Activated T-helper 2 cell treated with anti-CD3 and anti-CD28 coated beads, Interferon-gamma antibody, Interleukin-2, Interleukin-4, amounts not matched to agents 10 μg/mL and 5 μg/mL and 100 μg/mL, durations not matched to agents 14 hours and 24 hours and 36 hours (primary cell): Measurements from ENCODE around the gene AUTS2. TPM values are rescaled to one million over a fixed set of nuclear protein-coding genes. Genes with fewer than 3 reads are reported as not detected.

Source experiments
- DNase-seq: peaks from one replicate; pipeline ENCODE4 v3.0.0; 2021; ENCODE audit warnings: low spot score
- H3K27ac Mint-ChIP-seq: one replicate; pipeline ENCODE4 v1.8.0; 2021; ENCODE audit warnings: mixed read lengths
- H3K27me3 Mint-ChIP-seq: one replicate; pipeline ENCODE4 v1.8.0; 2021; ENCODE audit warnings: low read depth, mixed read lengths
- H3K36me3 Mint-ChIP-seq: one replicate; pipeline ENCODE4 v1.8.0; 2021; ENCODE audit warnings: low read depth, mixed read lengths
- H3K4me1 Mint-ChIP-seq: one replicate; pipeline ENCODE4 v1.8.0; 2021; ENCODE audit warnings: low read depth, mixed read lengths
- H3K4me3 Mint-ChIP-seq: one replicate; pipeline ENCODE4 v1.8.0; 2021; ENCODE audit warnings: low read depth, mild to moderate bottlenecking, moderate library complexity, mixed read lengths
- H3K9me3 Mint-ChIP-seq: one replicate; pipeline ENCODE4 v1.8.0; 2021; ENCODE audit warnings: mixed read lengths
- intact Hi-C: fragments of 100-400 bp; cut with micrococcal nuclease; formaldehyde crosslinking; loops from one replicate; pipeline ENCODE4 v1.15.1; 2023
- total RNA-seq: library from RNA; stranded (reverse); gene quantifications from 2 replicates; pipeline ENCODE4 v1.2.3, GENCODE V29; 2022

Gene AUTS2
- total RNA-seq, 1 donor from 2014 or later = 1.1 TPM

- H3K4me3 Mint-ChIP-seq = no peak overlapping the region
Measured at GRCh38 chr7:70132226-70132851, 534.1 kb downstream of the AUTS2 start.

GRCh38 chr7:70132852-70133690 is 534.8 kb downstream of the AUTS2 start:
- Mint-ChIP-seq H3K4me1 (no peaks in the 10 kb centered on the region), H3K4me3 (no peak overlapping the region), H3K36me3 (no peaks in the 10 kb centered on the region), H3K27me3 (no peaks in the 10 kb centered on the region), H3K9me3 (peaks cover 5% of the 10 kb centered on the region), H3K27ac (no peak overlapping the region)
- intact Hi-C loops = no loop called here
- no peak for DNase-seq

More at GRCh38 chr7:70132226-70132851, 534.1 kb downstream of the AUTS2 start:
- intact Hi-C loops = no loop called here
- DNase-seq = no peak
- Mint-ChIP-seq H3K27ac (no peak overlapping the region), H3K4me1 (no peaks in the 10 kb centered on the region), H3K9me3 (peaks cover 9% of the 10 kb centered on the region), H3K36me3 (no peaks in the 10 kb centered on the region), H3K27me3 (no peaks in the 10 kb centered on the region)

- no peaks in the 10 kb centered on the region for H3K4me1 Mint-ChIP-seq
- H3K9me3 Mint-ChIP-seq = peaks cover 3% of the 10 kb centered on the region
- intact Hi-C loops = no loop called here
- DNase-seq = no peak
- no peaks in the 10 kb centered on the region for H3K27me3 Mint-ChIP-seq
- no peak overlapping the region for H3K4me3 Mint-ChIP-seq
- no peak overlapping the region for H3K27ac Mint-ChIP-seq
- no peaks in the 10 kb centered on the region for H3K36me3 Mint-ChIP-seq
Measured at GRCh38 chr7:70134029-70134770, 535.9 kb downstream of the AUTS2 start.

DNA sequence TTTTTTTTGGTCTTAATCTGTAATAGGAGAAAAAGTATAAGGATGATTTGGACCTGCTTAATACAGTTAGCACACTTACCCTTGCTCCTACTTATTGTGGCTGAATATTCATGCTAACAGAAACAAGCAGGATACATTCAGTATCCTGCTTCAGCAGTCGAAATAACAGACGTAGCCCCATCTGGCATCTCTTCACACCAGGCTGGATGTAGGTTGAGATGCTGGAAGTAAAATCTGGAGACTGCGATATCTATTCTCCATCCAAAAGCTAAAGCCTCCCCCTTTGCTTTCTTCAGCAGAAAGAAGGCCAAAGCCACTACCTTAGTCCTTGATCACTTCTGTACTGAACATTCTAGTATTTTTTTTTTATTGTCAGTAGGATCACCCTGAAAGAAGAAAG is 537.4 kb downstream of the AUTS2 start:
- DNase-seq = no peak
- no peaks in the 10 kb centered on the region for H3K9me3 Mint-ChIP-seq
- intact Hi-C loops = no loop called here
- no peak overlapping the region for H3K27ac Mint-ChIP-seq
- no peaks in the 10 kb centered on the region for H3K36me3 Mint-ChIP-seq
- H3K27me3 Mint-ChIP-seq = no peaks in the 10 kb centered on the region
- H3K4me1 Mint-ChIP-seq = no peaks in the 10 kb centered on the region
- no peak overlapping the region for H3K4me3 Mint-ChIP-seq

DNA sequence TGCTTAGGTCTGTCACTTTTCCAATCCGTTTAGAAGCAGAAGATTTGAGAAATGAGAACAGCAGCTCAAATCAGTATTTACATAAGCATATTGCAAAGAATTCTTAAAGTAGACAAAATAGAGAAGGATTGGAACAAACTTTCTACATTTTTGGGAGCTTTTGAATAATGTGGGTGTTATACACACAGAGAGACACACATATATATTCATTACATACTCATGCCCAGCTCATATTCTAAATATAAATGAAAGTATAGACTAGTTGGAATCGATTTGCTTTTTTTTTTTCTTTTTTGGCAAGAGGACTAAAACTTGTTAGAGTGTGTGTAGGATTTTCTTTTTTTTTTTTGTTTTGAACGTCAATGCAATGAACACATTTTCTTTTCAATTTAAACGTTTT is 538.9 kb downstream of the AUTS2 start:
- intact Hi-C loops = no loop called here
- DNase-seq = no peak
- Mint-ChIP-seq H3K27me3 (no peaks in the 10 kb centered on the region), H3K36me3 (no peaks in the 10 kb centered on the region), H3K27ac (no peak overlapping the region), H3K9me3 (no peaks in the 10 kb centered on the region), H3K4me1 (no peaks in the 10 kb centered on the region), H3K4me3 (no peak overlapping the region)

GRCh38 chr7:70142247-70142932 is 544.1 kb downstream of the AUTS2 start:
- H3K4me1 Mint-ChIP-seq = no peaks in the 10 kb centered on the region
- H3K27ac Mint-ChIP-seq = no peak overlapping the region
- no peaks in the 10 kb centered on the region for H3K9me3 Mint-ChIP-seq
- H3K36me3 Mint-ChIP-seq = no peaks in the 10 kb centered on the region
- H3K4me3 Mint-ChIP-seq = no peak overlapping the region
- DNase-seq = no peak
- intact Hi-C loops = no loop called here
- H3K27me3 Mint-ChIP-seq = no peaks in the 10 kb centered on the region

DNA sequence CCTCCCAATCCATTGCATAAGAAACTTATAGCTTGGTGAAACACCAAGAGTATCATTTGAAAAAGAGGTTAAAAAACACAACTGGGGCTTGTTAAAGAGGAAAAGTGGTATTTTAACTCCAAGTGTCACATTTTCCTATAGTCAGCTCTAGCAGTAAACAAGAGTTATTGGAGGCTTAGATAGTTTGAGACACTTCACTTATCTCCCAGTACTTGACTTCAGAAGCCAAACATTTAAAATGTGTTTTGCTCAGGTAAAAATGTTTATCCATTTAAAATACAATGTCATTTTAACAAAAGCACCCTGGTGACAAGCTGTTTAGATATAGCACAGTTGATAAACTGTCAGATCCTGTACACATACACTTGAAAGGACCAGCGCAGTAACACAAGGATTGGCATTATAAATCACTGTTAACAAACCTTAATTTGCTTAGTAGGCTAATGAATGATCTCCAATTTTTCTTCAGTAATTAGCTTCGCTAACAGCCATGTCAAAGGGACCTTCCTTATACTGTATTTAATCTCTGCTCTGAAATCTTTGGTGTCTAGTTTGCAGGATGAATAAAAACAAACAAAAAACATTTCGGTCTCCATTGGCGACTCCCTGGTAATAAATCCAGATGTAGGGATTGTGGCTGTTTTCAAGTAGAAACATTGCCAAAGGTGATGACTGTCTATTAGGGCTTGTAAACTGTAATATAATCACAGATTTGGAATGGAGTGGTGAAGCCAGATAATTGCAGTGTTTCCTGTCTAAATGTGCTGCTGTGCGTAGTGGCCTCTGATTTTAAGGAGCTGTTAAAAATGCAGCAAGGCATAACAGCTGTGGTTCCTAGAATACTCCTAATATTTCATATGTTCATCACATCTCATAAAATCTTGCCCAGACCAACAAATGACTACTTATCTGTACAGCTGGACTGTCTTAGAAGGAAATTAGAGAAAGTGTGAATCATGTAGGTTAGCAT is 545.1 kb downstream of the AUTS2 start:
- no peaks in the 10 kb centered on the region for H3K36me3 Mint-ChIP-seq
- H3K4me3 Mint-ChIP-seq = no peak overlapping the region
- no peaks in the 10 kb centered on the region for H3K27me3 Mint-ChIP-seq
- H3K27ac Mint-ChIP-seq = no peak overlapping the region
- no peaks in the 10 kb centered on the region for H3K4me1 Mint-ChIP-seq
- H3K9me3 Mint-ChIP-seq = no peaks in the 10 kb centered on the region
- intact Hi-C loops = no loop called here
- DNase-seq = no peak

DNA sequence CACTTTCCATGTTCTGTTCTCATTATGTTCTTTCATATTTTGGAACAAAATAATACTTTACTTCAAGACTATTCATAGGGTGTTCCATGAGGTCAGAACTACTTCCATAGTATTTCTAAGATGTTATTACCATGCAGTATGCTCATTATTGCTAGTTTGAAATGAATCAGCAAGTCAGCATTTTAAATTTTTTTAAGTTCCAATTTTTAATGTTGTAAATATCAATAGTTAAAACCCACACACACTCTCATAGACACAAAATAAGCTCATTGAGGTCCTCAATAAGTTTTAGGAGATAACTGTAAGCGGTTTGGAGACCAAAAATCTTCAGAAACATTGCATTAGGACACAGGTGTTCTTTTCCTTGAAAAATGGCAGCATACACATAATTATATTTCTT is 550.7 kb downstream of the AUTS2 start:
- intact Hi-C loops = no loop called here
- H3K36me3 Mint-ChIP-seq = no peaks in the 10 kb centered on the region
- no peaks in the 10 kb centered on the region for H3K27me3 Mint-ChIP-seq
- H3K4me3 Mint-ChIP-seq = no peak overlapping the region
- DNase-seq = no peak
- H3K27ac Mint-ChIP-seq = no peak overlapping the region
- no peaks in the 10 kb centered on the region for H3K9me3 Mint-ChIP-seq
- H3K4me1 Mint-ChIP-seq = no peaks in the 10 kb centered on the region

DNA sequence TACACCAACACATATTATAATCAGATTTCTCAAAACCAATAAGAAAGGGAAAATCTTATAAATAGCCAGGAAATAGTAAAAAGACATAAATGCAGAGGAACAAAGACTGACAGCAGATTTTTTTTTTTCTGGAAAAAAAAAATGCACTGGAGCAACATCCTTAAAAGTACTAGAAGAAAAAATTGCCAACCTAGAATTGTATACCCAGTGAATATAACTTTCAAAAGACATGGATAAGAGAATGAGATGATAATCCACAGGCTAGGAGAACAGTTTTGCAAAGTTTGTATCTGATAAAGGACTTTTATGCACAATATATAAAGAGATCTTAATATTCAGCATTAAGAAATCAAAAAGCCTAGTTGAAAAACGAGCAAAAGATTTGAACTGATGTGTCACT is 554.0 kb downstream of the AUTS2 start:
- no peaks in the 10 kb centered on the region for H3K4me1 Mint-ChIP-seq
- no peak for DNase-seq
- no peaks in the 10 kb centered on the region for H3K27me3 Mint-ChIP-seq
- H3K4me3 Mint-ChIP-seq = no peak overlapping the region
- H3K9me3 Mint-ChIP-seq = no peaks in the 10 kb centered on the region
- intact Hi-C loops = no loop called here
- H3K36me3 Mint-ChIP-seq = no peaks in the 10 kb centered on the region
- no peak overlapping the region for H3K27ac Mint-ChIP-seq

DNA sequence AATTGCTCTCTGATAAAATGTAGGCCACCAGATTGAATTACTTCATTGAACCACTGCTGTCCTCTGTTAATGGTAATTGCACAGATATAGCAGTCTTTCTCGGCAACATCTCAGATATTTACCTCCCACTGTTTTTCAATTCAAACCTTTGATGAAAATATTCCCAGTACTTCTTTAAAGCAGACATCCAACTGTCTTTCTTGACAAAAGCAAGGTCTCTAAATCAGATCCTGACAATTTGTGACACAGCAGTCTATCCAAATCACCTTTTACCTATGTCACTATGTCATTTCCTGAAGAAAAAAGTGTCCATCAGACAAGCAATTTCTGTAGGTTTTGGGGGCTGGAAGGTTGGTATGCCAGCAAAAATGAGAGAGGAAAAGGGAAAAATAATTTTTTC is 555.7 kb downstream of the AUTS2 start:
- intact Hi-C loops = no loop called here
- H3K36me3 Mint-ChIP-seq = no peaks in the 10 kb centered on the region
- no peaks in the 10 kb centered on the region for H3K4me1 Mint-ChIP-seq
- no peaks in the 10 kb centered on the region for H3K27me3 Mint-ChIP-seq
- H3K9me3 Mint-ChIP-seq = no peaks in the 10 kb centered on the region
- H3K4me3 Mint-ChIP-seq = no peak overlapping the region
- H3K27ac Mint-ChIP-seq = no peak overlapping the region
- no peak for DNase-seq

DNA sequence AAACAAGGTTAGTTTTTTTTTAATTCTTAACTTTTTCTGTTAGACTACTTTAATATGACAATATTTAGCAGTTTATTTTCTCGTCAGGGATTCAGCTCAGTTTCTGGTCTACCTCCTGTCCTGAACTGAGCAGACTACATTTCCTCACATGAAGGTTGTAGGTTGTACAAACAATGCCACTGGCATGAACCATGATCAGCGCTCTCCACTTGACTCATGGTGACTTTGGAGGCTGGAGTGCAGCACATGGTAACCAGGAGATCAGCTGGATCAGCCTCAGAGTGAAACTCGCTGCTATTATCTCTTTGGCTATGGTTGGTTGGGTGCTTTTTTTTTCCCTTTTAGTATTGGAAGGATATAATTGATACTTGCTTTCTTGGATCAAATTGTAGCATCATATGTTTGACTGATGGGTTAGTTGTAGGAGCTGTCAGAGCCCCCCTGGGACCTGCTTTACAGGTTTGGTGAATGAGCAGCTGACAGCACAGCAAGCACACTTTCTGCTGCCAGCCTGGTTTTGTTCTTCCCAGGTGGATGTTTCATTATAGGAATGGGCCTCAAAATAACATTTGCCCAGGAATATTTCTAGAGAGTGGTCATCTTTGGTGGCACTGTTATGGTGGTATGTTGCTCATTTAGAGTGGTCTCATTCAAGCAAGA is 556.4 kb downstream of the AUTS2 start:
- H3K36me3 Mint-ChIP-seq = no peaks in the 10 kb centered on the region
- no peak overlapping the region for H3K4me3 Mint-ChIP-seq
- no peaks in the 10 kb centered on the region for H3K9me3 Mint-ChIP-seq
- H3K27ac Mint-ChIP-seq = no peak overlapping the region
- no peak for DNase-seq
- no peaks in the 10 kb centered on the region for H3K4me1 Mint-ChIP-seq
- intact Hi-C loops = no loop called here
- H3K27me3 Mint-ChIP-seq = no peaks in the 10 kb centered on the region
